HG03378 (cell line): ENCODE data around the gene FCRLA.
"Not testable (repeated sequence)": the region's sequence is repeated elsewhere in the genome, so short reads cannot be mapped to it uniquely, and the experiment has no call there.

Source experiments
- ATAC-seq: cut with Tn5 transposase; IDR thresholded peaks from one replicate; pipeline ENCODE4 v1.9.1; 2021; ENCODE audit warnings: mild to moderate bottlenecking, moderate library complexity; ENCODE audit not compliant: unreplicated experiment

FCRLA gene

GRCh38 chr1:161702250-161702649, 4.8 kb upstream of the FCRLA start:
- no peak for ATAC-seq

- peak; percentile 42 for ATAC-seq
Observed at GRCh38 chr1:161705537-161705936, 1.5 kb upstream of the FCRLA start.

GRCh38 chr1:161706113-161706481, 932 bp upstream of the FCRLA start:
- no peak for ATAC-seq

- ATAC-seq = no peak
Observed at GRCh38 chr1:161707503-161707902, 474 bp downstream of the FCRLA start.

GRCh38 chr1:161709373-161709772, 2.3 kb downstream of the FCRLA start:
- ATAC-seq = no peak

- no peak for ATAC-seq
Observed at GRCh38 chr1:161710560-161710959, 3.5 kb downstream of the FCRLA start.

- ATAC-seq = no peak
Observed at GRCh38 chr1:161718559-161719324, 11.7 kb downstream of the FCRLA start.

GRCh38 chr1:161719325-161719611, 12.2 kb downstream of the FCRLA start:
- ATAC-seq = no peak

GRCh38 chr1:161720422-161720821, 13.4 kb downstream of the FCRLA start:
- ATAC-seq = no peak

- no peak for ATAC-seq
Observed at GRCh38 chr1:161720956-161721737, 14.1 kb downstream of the FCRLA start, which contains the start of gene FCRLB. TSS of gene FCRLB (plus strand) at chr1:161721544. CDS start at chr1:161722673, 1,129 bp downstream.

GRCh38 chr1:161721738-161722343, 14.8 kb downstream of the FCRLA start:
- ATAC-seq = no peak

GRCh38 chr1:161722406-161722805, 15.4 kb downstream of the FCRLA start:
- no peak for ATAC-seq

GRCh38 chr1:161723459-161724141, 16.6 kb downstream of the FCRLA start:
- no peak for ATAC-seq

- not testable (repeated sequence) for ATAC-seq
Observed at GRCh38 chr1:161725258-161725907, 18.4 kb downstream of the FCRLA start.

GRCh38 chr1:161725908-161726472, 19.0 kb downstream of the FCRLA start:
- no peak for ATAC-seq

- ATAC-seq = no peak
Observed at GRCh38 chr1:161726473-161727255, 19.6 kb downstream of the FCRLA start.

- ATAC-seq = no peak
Observed at GRCh38 chr1:161727256-161727924, 20.4 kb downstream of the FCRLA start.

GRCh38 chr1:161728376-161729226, 21.6 kb downstream of the FCRLA start:
- no peak for ATAC-seq
